HepG2 (cell line): ENCODE measurements around the gene SLCO1B3. TPM values are rescaled to one million over a fixed set of nuclear protein-coding genes. Genes with fewer than 3 reads are reported as not detected.

ENCODE experiments used
- LCORL ChIP-seq, 2 experiments: fragments of 450-650 bp in 1 of 2; sonication (generic) in 1 of 2; formaldehyde crosslinking in 1 of 2; IDR thresholded peaks; 2 replicates each; pipeline versions ENCODE4 v1.5.0 to v1.6.1; 2017 to 2020; ENCODE audit warnings: antibody characterized with exemption in 1 of 2, missing genetic modification reagents in 1 of 2
- ZMYM3 ChIP-seq: sonication (generic); formaldehyde crosslinking; IDR thresholded peaks from 2 replicates; pipeline ENCODE4 v1.5.1; 2020; ENCODE audit warnings: mild to moderate bottlenecking, missing genetic modification reagents
- ZNF883 ChIP-seq: sonication (generic); formaldehyde crosslinking; IDR thresholded peaks from 2 replicates; pipeline ENCODE4 v1.5.1; 2020; ENCODE audit warnings: mild to moderate bottlenecking, missing genetic modification reagents; ENCODE audit errors: not compliant biosample characterization
- polyA plus RNA-seq, 8 experiments: library from polyadenylated mRNA; depleted of rRNA in 3 of 8; stranded (reverse) in 7 of 8; unstranded in 1 of 8; fragments of >200 nt; fragmentation: Illumina TruSeq in 4 of 8; extraction: Trizol in 4 of 8; gene quantifications; 2 replicates each; pipeline versions ENCODE4 v1.2.1 to v1.2.3, GENCODE V29; 2011 to 2016; ENCODE audit warnings: low read depth in 4 of 8, missing spikeins in 1 of 8, mixed read lengths in 1 of 8; ENCODE audit not compliant: insufficient read depth in 1 of 8
- total RNA-seq, 5 experiments: library from RNA; depleted of rRNA; stranded (reverse); fragments of >200 nt; fragmentation: Illumina TruSeq; extraction: Trizol; gene quantifications; 2 replicates each; pipeline ENCODE4 v1.2.3, GENCODE V29; 2016; ENCODE audit warnings: low read depth in 1 of 5
- TF ChIP-seq, protein P1 (sequence below): sonication (generic); formaldehyde crosslinking; IDR thresholded peaks from 2 replicates; pipeline ENCODE4 v1.4.0; 2020; ENCODE audit warnings: missing genetic modification reagents
- TF ChIP-seq, protein P2 (sequence below): sonication (generic); formaldehyde crosslinking; IDR thresholded peaks from 2 replicates; pipeline ENCODE4 v1.5.1; 2020; ENCODE audit warnings: missing genetic modification reagents, mild to moderate bottlenecking, borderline replicate concordance
- TF ChIP-seq, protein P3 (sequence below): sonication (generic); formaldehyde crosslinking; IDR thresholded peaks from 2 replicates; pipeline ENCODE4 v1.5.0; 2020; ENCODE audit warnings: missing genetic modification reagents
- TF ChIP-seq, protein P4 (sequence below): sonication (generic); formaldehyde crosslinking; IDR thresholded peaks from 2 replicates; pipeline ENCODE4 v1.4.0; 2020; ENCODE audit warnings: missing genetic modification reagents
- TF ChIP-seq, protein P5 (sequence below): sonication (generic); formaldehyde crosslinking; IDR thresholded peaks from 2 replicates; pipeline ENCODE4 v1.5.0; 2020; ENCODE audit warnings: missing genetic modification reagents

Gene SLCO1B3
- total and polyA plus RNA-seq, 2 of the 13 experiments (the other 11 are each of a cell fraction or from before 2014, with no cell fraction given): 0.15 TPM; not detected in 1

DNA sequence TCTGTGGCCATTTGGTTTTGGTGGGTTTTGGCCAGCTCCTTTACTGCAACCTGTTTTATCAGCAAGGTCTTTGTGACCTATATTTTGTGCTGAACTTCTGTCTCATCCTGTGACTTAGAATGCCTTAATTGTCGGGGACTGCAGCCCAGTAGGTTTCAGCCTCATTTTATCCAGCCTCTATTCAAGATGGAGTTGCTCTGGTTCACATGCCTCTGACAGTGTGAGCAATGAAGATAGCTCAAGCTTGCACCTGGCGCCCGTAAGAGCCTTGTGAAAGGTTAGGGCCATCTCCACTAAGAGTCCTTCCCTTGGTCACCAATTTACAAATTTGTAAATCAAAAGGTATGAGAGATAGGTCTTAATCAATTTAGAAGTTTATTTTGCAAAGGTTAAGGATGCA lies 19.4 kb downstream of the SLCO1B3 start (continued):
- TF ChIP-seq, protein P1, sequence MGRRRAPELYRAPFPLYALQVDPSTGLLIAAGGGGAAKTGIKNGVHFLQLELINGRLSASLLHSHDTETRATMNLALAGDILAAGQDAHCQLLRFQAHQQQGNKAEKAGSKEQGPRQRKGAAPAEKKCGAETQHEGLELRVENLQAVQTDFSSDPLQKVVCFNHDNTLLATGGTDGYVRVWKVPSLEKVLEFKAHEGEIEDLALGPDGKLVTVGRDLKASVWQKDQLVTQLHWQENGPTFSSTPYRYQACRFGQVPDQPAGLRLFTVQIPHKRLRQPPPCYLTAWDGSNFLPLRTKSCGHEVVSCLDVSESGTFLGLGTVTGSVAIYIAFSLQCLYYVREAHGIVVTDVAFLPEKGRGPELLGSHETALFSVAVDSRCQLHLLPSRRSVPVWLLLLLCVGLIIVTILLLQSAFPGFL (CRISPR knock-in tag): no peak
- TF ChIP-seq ZMYM3 (CRISPR knock-in tag) (no peak), ZNF883 (CRISPR knock-in tag) (no peak), LCORL (IDR thresholded peaks at IDR 0.05) (no peak), LCORL (CRISPR knock-in tag; IDR thresholded peaks at IDR 0.05) (no peak)
- TF ChIP-seq, protein P2, sequence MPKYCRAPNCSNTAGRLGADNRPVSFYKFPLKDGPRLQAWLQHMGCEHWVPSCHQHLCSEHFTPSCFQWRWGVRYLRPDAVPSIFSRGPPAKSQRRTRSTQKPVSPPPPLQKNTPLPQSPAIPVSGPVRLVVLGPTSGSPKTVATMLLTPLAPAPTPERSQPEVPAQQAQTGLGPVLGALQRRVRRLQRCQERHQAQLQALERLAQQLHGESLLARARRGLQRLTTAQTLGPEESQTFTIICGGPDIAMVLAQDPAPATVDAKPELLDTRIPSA (CRISPR knock-in tag): no peak
- TF ChIP-seq, protein P3, sequence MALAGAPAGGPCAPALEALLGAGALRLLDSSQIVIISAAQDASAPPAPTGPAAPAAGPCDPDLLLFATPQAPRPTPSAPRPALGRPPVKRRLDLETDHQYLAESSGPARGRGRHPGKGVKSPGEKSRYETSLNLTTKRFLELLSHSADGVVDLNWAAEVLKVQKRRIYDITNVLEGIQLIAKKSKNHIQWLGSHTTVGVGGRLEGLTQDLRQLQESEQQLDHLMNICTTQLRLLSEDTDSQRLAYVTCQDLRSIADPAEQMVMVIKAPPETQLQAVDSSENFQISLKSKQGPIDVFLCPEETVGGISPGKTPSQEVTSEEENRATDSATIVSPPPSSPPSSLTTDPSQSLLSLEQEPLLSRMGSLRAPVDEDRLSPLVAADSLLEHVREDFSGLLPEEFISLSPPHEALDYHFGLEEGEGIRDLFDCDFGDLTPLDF (CRISPR knock-in tag): no peak
- TF ChIP-seq, protein P4, sequence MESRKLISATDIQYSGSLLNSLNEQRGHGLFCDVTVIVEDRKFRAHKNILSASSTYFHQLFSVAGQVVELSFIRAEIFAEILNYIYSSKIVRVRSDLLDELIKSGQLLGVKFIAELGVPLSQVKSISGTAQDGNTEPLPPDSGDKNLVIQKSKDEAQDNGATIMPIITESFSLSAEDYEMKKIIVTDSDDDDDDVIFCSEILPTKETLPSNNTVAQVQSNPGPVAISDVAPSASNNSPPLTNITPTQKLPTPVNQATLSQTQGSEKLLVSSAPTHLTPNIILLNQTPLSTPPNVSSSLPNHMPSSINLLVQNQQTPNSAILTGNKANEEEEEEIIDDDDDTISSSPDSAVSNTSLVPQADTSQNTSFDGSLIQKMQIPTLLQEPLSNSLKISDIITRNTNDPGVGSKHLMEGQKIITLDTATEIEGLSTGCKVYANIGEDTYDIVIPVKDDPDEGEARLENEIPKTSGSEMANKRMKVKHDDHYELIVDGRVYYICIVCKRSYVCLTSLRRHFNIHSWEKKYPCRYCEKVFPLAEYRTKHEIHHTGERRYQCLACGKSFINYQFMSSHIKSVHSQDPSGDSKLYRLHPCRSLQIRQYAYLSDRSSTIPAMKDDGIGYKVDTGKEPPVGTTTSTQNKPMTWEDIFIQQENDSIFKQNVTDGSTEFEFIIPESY (CRISPR knock-in tag): no peak
- TF ChIP-seq, protein P5, sequence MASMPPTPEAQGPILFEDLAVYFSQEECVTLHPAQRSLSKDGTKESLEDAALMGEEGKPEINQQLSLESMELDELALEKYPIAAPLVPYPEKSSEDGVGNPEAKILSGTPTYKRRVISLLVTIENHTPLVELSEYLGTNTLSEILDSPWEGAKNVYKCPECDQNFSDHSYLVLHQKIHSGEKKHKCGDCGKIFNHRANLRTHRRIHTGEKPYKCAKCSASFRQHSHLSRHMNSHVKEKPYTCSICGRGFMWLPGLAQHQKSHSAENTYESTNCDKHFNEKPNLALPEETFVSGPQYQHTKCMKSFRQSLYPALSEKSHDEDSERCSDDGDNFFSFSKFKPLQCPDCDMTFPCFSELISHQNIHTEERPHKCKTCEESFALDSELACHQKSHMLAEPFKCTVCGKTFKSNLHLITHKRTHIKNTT (CRISPR knock-in tag): no peak
